ENCODE results near the gene CDK12.
"Not testable (repeated sequence)": the region's sequence is repeated elsewhere in the genome, so short reads cannot be mapped to it uniquely, and the experiment has no call there.

The CDK12 gene

DNA sequence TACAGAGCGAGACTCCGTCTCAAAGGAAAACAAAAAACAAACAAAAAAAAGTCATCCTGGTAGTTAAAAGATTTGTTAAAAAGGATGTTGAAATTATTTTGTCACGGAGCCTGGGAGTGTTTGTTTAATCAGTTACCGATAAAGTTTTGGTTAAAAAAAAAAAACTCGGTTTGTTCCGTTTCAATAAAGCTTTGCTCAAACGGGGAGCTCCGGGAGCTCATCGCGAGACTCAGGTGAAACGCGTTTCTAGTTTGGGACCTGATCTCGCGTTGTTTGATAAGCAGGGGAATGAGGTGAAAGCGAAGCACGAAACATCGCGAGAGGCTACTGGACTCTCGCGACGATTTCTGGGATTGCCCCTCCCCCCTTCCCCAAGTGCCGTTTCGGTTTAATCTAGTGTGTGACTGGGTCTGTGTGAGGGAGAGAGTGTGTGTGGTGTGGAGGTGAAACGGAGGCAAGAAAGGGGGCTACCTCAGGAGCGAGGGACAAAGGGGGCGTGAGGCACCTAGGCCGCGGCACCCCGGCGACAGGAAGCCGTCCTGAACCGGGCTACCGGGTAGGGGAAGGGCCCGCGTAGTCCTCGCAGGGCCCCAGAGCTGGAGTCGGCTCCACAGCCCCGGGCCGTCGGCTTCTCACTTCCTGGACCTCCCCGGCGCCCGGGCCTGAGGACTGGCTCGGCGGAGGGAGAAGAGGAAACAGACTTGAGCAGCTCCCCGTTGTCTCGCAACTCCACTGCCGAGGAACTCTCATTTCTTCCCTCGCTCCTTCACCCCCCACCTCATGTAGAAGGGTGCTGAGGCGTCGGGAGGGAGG is at the start of gene CDK12:
TSS of gene CDK12 (plus strand) at position 374 of the 813 bp plus-strand sequence. CDS start 586 bp downstream, outside the sequence.
- DNase-seq: peak; percentile 99

DNA sequence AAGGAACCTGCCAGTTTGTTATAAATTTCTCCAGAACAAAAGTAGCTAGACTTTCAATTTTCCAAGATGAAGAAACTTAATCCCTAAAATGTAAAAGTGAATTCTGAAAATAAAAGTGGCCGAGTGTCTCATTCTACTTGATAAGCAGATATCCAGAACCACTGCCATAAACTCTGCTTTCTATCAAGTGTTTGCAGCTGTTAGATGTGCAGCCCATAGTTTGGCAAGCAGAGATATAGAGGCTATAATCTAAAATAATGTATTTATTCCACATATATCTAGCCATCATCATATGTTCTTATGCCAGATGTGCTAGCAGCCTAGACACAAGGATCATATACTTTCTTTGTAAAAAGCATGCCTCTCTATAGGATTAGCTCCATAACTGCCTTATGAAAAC is 45.1 kb upstream of the CDK12 start:
- no peak for DNase-seq

DNA sequence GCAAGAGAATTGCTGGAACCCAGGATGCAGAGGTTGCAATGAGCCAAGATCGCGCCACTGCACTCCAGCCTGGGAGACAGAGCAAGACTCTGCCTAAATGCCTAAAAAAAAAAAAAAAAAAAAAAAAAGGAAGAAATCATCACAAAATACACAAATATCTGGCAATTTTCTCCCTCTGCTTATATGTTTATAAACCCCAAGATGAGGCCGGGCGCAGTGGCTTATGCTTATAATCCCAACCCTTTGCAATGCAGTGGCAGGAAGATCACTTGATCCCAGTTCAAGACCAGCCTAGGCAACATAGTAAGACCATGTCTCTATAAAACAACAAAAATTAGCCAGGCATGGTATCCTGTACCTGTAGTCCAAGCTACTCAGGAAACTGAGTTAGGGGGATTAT is 31.7 kb upstream of the CDK12 start:
- DNase-seq: no peak

DNA sequence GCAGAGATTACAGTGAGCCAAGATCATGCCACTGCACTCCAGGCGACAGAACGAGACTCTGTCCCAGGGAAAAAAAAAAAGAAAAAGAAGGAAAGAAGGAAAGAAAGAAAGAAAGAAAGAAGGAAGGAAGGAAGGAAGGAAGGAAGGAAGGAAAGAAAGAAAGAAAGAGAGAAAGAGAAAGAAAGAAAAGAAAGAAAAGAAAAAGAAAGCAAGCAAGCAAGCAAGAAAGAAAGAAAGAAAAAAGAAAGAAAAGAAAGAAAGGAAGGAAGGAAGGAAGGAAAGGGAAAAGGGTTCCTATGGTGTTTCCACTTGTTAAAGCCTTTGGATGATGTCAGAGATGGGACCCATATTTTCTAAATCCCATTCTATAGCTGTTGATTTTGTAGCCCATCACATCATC is 21.4 kb upstream of the CDK12 start:
- not testable (repeated sequence) for DNase-seq

DNA sequence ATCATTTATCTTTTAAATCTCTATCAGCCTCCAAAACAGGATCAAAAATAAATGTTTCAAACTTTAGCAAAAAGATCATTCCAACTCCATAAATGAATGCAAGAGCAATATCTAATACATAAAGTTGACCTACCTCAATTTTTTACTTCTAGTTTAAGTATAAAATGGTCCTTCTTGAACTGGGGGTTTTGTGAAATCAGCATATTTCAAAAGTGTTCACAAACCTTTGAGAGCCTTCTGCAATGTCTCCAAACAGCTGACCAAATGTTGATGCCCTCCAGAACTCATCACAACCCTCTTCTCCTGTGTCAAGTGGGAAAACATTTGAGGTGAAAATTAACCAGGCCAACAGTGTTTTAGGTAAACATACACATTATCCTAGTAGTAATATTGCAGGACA is 18.0 kb upstream of the CDK12 start:
- no peak for DNase-seq

DNA sequence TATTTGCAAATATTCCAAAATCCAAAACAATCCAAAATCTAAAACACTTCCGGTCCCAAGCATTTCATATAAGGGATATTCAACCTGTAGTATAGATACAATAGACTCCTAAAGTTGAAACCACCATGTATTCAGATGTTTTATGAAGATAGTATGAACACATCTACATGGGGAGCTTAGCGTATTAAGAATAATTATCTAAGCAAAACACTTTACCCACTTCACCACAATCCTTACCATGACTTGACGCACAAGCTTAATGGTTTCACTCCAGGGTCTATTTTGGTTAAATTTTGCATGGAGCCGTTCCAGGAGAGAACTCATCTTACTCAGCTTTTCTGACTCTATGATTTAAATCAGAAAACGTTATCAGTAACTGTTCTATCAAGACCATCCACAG is 13.7 kb upstream of the CDK12 start:
- DNase-seq: no peak

DNA sequence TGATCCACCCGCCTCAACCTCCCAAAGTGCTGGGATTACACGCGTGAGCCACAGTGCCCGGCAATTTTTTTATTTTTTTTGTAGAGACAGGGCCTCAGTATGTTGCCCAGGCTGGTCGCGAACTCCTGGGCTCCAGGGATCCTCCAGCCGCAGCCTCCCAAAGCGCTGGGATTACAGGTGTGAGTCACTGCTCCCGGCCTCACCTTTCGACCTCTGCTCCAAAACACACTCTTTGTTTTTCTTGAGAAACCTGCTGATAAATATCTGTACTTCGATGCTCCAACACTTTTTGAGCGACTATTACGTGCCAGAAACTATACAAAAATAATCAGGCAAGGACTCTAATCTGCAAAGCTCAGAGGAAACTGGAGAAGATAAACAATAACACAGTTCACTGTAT is 11.2 kb upstream of the CDK12 start:
- DNase-seq: no peak

DNA sequence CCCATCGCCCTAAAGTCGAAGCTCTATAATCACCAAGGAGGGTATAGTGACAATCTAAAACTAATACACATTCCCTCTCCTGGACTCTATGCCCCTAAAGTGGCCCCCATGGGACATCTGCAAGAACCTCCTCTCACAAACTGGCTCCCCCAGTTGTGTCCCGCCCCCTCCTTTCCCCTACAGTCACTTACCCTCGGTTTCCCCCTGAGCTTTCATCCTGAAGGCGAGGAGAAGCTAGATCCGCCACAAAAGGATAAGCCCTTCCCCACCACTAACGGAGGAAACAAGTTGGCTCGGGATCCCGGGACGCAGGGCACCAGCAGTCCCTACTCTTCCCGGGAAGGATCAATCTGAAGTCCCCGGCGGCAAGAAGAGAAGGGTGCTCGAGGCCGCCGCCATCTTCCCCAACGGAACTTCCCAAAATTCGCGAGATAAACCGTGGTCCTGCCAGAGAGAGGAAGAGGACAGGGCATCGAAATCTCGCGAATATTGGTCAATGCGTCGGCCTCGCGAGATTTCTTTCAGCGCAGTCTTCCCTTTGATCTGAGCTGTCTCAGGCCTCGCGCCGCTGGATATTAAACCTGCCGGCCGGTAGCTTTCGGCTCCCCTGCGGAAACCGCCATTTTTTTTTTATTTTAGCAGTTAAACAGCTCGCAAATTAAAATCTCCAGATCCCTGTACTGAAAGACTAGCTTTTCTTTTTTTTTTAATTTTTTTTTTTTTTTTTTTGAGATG is 10.3 kb upstream of the CDK12 start, which contains the start of gene MED1:
TSS of gene MED1 (minus strand) at position 417 of the 735 bp plus-strand sequence. CDS start at position 216, 201 bp downstream.
- peak; percentile 99 for DNase-seq

DNA sequence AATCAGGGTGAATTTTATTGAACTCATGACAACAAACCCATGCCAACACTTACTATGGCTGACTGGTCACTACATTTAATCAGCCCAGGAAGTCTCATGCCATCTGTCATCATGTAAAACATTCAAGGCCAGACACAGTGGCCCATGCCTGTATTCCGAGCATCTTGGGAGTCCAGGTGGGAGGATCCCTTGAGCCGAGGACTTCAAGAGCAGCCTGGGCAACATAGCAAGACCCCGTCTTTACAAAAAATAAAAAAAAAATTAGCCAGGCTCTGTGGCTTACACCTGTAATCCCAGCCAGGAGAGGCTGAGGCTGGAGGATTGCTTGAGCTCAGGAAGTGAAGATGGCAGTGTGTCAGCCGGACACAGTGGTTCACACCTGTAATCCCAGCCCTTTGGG is 5.4 kb upstream of the CDK12 start:
- DNase-seq: no peak

DNA sequence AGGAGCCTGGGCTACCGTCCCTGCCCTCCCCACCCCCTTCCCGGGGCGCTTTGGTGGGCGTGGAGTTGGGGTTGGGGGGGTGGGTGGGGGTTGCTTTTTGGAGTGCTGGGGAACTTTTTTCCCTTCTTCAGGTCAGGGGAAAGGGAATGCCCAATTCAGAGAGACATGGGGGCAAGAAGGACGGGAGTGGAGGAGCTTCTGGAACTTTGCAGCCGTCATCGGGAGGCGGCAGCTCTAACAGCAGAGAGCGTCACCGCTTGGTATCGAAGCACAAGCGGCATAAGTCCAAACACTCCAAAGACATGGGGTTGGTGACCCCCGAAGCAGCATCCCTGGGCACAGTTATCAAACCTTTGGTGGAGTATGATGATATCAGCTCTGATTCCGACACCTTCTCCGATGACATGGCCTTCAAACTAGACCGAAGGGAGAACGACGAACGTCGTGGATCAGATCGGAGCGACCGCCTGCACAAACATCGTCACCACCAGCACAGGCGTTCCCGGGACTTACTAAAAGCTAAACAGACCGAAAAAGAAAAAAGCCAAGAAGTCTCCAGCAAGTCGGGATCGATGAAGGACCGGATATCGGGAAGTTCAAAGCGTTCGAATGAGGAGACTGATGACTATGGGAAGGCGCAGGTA is 762 bp downstream of the CDK12 start:
- no peak for DNase-seq

DNA sequence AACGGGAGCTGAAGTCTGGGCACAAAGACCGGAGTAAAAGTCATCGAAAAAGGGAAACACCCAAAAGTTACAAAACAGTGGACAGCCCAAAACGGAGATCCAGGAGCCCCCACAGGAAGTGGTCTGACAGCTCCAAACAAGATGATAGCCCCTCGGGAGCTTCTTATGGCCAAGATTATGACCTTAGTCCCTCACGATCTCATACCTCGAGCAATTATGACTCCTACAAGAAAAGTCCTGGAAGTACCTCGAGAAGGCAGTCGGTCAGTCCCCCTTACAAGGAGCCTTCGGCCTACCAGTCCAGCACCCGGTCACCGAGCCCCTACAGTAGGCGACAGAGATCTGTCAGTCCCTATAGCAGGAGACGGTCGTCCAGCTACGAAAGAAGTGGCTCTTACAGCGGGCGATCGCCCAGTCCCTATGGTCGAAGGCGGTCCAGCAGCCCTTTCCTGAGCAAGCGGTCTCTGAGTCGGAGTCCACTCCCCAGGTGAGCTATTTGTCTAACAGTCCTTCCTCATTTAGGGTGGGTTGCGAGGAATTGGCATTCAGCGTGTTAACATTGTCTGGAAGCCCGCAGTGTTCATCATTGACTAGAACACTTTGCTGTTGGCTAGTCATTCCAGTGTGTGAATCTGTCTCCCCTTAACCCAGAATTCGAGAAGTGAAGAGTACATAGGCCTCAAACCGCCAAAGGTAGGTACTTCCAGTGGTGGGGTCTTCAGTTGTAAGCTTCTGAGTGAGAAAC is 1.5 kb downstream of the CDK12 start:
- DNase-seq: peak; percentile 15

DNA sequence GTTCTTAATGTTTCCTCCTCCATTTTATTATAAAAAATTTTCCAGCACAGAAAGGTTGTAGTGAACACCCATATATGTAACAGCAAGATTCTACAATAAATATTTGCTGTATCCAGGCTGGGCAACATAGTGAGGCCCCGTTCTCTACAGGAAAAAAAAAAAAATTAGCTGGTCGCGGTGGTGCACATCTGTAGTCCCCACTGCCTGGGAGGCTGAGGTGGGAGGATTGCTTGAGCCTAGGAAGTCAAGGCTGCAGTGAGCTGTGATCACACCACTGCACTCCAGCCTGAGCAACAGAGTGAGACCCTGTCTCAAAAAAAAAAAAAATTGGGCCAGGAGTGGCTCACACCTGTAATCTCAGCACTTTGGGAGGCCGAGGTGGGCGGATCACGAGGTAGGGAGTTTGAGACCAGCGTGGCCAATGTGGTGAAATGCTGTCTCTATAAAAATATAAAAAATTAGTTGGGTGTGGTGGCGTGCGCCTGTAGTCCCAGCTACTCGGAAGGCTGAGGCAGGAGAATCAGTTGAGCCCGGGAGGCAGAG is 3.4 kb downstream of the CDK12 start:
- not testable (repeated sequence) for DNase-seq

DNA sequence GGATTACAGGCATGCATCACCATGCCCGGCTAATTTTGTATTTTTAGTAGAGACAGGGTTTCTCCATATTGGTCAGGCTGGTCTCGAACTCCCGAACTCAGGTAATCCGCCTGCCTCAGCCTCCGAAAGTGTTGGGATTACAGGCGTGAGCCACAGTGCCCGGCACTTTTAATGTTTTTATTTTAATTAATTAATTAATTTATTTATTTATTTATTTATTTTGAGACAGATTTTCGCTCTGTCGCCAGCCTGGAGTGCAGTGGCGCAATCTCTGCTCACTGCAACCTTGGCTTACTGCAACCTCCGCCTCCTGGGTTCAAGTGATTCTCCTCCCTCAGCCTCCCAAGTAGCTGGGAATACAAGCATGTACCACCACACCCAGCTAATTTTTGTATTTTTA is 7.3 kb downstream of the CDK12 start:
- DNase-seq: not testable (repeated sequence)

DNA sequence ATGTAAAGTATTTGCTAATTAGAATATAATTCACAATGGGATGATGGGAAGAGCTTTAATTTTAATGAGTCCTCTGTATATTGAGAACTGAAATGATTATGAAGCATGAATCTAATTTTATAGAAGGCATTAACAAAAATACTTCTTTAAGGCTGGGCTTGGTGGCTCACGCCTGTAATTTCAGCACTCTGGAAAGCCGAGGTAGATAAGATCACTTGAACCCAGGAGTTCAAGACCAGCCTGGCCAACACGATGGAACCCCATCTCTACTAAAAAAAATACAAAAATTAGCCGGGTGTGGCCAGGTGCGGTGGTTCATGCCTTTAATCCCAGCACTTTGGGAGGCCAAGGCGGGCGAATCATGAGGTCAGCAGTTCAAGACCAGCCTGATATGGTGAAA is 12.0 kb downstream of the CDK12 start:
- DNase-seq: no peak

DNA sequence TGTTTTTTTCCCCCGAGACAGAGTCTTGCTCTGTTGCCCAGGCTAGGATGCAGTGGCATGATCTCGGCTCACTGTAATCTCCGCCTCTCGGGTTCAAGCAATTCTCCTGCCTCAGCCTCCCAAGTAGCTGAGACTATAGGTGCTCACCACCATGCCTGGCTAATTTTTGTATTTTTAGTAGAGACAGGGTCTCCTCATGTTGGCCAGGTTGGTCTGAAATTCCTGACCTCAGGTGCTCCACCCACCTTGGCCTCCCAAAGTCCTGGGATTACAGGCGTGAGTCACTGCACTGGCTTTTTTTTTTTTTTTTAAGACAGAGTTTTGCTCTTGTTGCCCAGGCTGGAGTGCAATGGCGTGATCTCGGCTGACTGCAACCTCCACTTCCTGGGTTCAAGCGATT is 18.3 kb downstream of the CDK12 start:
- DNase-seq: not testable (repeated sequence)

DNA sequence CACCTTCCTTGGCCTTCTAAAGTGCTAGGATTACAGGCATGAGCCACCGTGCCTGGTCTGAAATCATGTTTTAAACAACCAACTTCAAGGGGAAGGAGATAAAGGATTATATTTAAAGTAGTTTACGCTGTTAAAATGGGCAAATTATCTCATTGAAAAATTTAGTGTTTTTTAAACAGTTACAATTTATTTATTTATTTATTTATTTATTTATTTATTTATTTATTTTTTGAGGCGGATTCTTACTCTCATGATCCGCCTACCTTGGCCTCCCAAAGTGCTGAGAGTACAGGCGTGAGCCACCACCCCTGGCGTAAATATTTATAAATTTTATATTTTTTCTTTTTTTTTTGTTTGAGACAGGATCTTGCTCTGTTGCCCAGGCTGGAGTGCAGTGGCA is 22.2 kb downstream of the CDK12 start:
- DNase-seq: no peak

DNA sequence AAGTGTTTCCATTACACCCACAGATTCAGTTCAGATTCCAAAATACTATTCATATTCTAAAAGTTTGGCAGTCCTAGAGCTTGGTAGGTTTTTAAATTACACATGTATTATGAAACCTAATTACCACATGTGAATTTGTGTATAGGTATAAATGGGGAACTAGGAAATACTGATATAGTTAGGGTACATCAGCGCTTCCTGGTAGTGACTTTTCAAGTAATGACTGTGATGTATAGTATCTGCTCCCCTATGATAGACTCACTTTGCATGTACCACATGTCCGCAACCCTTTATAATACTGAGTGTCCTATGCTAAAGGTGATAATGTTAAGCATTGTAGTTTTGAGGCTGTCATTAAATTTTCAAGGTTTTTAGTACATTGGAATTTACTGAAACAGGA is 22.9 kb downstream of the CDK12 start:
- no peak for DNase-seq

DNA sequence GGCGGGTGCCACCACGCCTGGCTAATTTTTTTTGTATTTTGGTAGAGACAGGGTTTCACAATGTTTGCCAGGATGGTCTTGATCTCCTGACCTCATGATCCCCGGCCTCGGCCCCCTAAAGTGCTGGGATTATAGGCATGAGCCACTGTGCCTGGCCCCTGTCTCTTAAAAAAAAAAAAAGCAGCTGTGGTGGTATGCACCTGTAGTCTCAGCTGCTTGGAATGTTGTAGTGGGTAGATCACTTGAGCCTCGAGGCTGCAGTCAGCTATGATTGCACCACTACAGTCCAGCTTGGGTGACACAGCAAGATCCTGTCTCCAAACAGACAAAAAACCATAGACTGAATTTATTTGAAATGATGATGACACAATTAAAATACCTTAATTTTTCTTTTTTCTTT is 24.3 kb downstream of the CDK12 start:
- peak; percentile 96 for DNase-seq

DNA sequence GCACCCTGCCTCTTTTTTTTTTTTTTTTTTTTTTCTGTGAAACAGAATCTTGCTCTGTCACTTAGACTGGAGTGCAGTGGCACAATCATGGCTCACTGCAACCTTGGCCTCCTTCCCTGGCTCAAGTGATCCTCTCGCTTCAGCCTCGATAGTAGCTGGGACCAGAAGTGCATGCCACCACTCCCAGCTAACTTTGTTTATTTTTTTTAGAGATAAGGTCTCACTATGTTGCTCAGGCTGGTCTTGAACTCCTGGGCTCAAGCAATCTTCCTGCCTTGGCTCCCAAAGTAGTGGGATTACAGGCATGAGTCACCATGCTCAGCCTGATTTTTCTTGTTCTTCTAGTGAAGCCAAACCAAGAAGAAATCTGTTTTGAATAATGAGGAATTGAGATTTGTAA is 25.0 kb downstream of the CDK12 start:
- DNase-seq: peak; percentile 78

DNA sequence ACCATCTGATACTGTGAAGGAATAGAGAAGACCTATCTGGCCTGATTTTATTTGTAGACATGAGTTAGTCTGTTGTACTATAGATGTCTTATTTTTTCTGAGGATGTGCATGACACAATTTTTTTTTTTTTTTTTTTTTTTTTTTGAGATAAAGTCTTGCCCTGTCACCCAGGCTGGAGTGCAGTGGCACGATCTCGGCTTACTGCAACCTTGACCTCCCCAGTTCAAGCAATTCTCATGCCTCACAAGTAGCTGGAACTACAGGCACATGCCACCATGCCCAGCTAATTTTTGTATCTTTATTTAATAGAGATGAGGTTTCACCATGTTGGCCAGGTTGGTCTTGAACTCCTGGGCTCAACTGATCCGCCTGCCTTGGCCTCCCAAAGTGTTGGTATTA is 26.2 kb downstream of the CDK12 start:
- DNase-seq: not testable (repeated sequence)

DNA sequence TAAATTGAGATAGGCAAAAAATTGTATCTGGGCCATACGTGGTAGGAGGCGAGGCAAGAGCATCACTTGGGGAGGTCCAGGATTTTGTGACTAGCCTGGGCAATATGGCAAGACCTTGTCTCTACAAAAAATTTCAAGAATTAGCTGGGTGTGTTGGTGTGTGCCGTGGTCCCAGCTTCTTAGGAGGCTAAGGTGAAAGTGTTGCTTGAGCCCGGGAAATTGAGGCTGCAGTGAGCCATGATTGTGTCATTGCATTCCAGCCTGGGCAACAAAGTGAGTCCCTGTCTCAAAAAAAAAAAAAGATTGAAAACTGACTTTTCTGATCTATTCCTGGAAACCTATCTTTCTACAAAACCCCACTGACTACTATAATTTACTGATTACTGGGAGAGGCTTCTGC is 26.7 kb downstream of the CDK12 start:
- peak; percentile 49 for DNase-seq

DNA sequence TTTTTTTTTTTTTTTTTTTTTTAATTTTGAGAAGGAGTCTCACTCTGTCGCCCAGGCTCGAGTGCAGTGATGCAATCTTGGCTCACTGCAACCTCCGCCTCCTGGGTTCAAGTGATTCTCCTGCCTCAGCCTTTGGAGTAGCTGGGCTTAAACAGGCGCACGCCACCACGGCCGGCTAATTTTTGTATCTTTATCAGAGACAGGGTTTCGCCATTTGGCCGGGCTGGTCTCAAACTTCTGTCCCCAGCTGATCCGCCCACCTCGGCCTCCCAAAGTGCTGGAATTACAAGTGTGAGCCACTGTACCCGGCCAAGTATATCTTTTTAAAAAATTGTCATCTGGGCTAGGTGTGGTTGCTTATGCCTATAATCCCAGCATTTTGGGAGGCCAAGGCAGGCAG is 35.6 kb downstream of the CDK12 start:
- DNase-seq: not testable (repeated sequence)

DNA sequence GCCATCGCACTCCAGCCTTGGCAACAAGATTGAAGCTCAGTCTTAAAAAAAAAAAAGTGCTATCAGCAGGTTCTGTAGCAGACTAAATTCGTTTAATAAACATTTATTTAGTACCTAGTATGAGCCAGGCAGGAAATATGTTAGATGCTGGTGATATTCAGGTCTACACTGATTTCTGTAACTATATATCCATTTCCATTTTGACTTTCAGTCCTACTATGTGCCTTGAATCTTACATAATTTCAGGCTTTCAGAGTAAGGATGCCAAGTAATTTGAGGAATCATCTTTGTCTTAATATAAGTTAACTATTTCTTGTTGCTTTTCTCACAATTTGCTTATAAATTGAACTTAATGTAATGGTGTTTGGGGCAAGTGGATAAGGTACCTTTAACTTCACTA is 46.2 kb downstream of the CDK12 start:
- DNase-seq: no peak
